Right cardiac atrium (tissue), 5 donors: ENCODE measurements around the gene RCAN2. TPM values are rescaled to one million over a fixed set of nuclear protein-coding genes. Genes with fewer than 3 reads are reported as not detected.

Experiments used
- ATAC-seq, 2 donors: fragments of 200-7000 bp; cut with Tn5 transposase; one replicate each; pipeline versions ENCODE4 v1.8.0 to v1.9.1; 2020; ENCODE audit warnings: moderate library complexity in 2 of 2, mild to moderate bottlenecking in 1 of 2
- DNase-seq, 3 donors: peaks; one replicate each; pipeline ENCODE4 v3.0.0-alpha.2; 2020
- H3K27ac ChIP-seq: one replicate; pipeline ENCODE4 v1.5.1; 2013; ENCODE audit warnings: mild to moderate bottlenecking, low read length, control low read depth, moderate library complexity
- H3K27me3 ChIP-seq: one replicate; pipeline ENCODE4 v1.6.1; 2013; ENCODE audit not compliant: control insufficient read depth, insufficient read depth
- H3K4me1 ChIP-seq: one replicate; pipeline ENCODE4 v1.6.1; 2013; ENCODE audit warnings: low read length; ENCODE audit not compliant: control insufficient read depth, insufficient read depth
- H3K4me3 ChIP-seq: one replicate; pipeline ENCODE4 v1.5.1; 2013; ENCODE audit warnings: low read length, control low read depth
- H3K9me3 ChIP-seq: one replicate; pipeline ENCODE4 v1.6.1; 2013; ENCODE audit warnings: low read length; ENCODE audit not compliant: control insufficient read depth
- WGBS: extraction: QIAGEN DNeasy Blood & Tissue Kit; methylation state at CpG from one replicate; pipeline ENCODE4 v1.1.7; 2013; 5-methylcytosine and 5-hydroxymethylcytosine counted together
- intact Hi-C, 4 donors: fragments of 100-400 bp; cut with DNase I; formaldehyde crosslinking; loops; one replicate each; pipeline versions ENCODE4 v1.11.0 to v1.14.0; 2022 to 2023
- polyA plus RNA-seq: library from polyadenylated mRNA; stranded (reverse); fragments of 200-250 nt; gene quantifications from one replicate; pipeline ENCODE4 v1.2.3, GENCODE V29; 2013
- total RNA-seq, 4 donors: library from RNA; stranded (reverse); fragmentation: NEBNext Ultra II Directional; extraction: Animal tissue kit (Norgen Biotek cat#: 25700); gene quantifications; one replicate each; pipeline ENCODE4 v1.2.1, GENCODE V29; 2021
- donor health status: healthy with polysubstance abuse.
- donor health status: DM: no; HTN: yes; CAD: no.
- donor health status: DM: no; HTN: no; CAD: no.
- donor health status: DM: no; HTN: yes; CAD: no; lungs with severe emphysema.
- donor health status: DM: yes; HTN: yes; CAD: no.

RCAN2 gene
- total and polyA plus RNA-seq, 5 donors = 82.9 to 184 (median 127) TPM

DNA sequence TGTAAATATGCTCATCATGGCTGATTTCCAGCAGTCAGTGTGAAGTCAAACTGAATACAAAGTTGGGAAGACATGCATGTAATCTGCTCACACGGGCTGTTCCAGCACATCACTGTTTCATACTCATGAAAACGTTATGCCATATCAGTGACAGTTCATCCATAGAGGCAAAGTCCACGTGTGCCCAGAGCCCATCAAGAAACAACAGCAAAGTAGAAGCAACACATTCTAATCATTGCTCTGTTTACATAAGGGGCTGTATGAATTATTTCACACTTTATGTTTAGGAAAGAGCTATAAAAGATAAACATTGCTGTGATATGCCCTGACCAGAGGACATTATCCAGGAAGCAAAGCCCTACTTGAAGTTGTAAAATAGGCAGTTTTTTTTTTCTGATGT is 163.5 kb downstream of the RCAN2 start:
- intact Hi-C loops = no loop called here
- H3K27me3 ChIP-seq = no peaks in the 10 kb centered on the region
- ATAC-seq = no peak
- H3K27ac ChIP-seq = no peak overlapping the region
- DNase-seq = no peak
- peaks cover 3% of the 10 kb centered on the region for H3K4me1 ChIP-seq
- WGBS = 29% methylated on average over 3 of the region's 3 CpGs
- H3K9me3 ChIP-seq = no peaks in the 10 kb centered on the region
- H3K4me3 ChIP-seq = no peak overlapping the region

DNA sequence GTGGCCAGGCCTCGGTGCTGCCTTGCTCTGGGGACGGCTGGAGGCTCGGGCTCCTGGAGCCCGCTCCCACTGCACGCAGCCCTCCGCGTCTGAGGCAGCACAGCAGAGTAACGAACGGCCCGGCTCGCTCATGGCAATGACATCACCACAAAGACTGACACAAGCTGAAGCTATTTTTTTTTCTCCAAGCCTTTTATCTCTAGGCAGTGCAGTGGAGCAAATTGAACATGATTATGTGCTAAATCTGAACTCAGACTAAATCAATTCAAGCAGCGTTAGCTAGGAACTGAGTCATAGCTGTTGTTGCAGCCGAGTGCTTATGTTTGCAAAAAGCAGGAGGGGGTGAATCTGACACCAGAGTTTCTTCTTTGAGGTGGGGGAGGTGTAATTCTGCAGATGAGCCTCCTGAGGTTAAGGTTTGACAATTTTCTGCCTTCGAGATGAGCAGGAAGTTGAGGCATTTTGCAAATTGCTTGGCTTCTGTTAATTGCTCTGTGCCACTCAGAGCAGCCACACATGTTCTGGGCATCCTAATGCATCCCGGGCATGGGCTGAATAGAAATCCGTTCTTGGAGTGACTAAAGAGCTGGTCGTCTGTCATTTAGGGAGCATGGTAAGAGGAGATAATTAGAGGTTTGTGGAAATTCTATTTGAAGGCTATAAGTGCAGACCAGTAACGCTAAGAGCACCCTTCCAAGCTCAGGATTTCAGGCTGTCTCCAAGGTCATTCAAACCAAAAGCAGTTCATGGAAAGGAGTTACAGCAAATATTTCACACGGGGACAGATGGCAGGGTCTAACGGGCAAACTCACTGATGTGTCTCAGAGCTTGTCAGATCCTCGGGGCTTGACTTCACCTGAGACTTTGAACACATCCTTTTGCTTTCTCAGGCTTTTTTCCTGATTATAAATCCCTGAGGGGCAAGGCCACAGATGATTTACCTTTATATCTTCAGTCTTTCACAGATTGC is 165.4 kb downstream of the RCAN2 start:
- Histone ChIP-seq H3K27me3 (no peaks in the 10 kb centered on the region), H3K9me3 (no peaks in the 10 kb centered on the region), H3K27ac (no peak overlapping the region), H3K4me3 (no peak overlapping the region), H3K4me1 (peaks cover 5% of the 10 kb centered on the region)
- intact Hi-C loops = no loop called here
- DNase-seq (peak; percentile 28 to 67 (median 60)), ATAC-seq (peak; percentile 56 to 61)
- WGBS = 55% methylated on average over 21 of the region's 21 CpGs

- H3K4me3 ChIP-seq = no peak overlapping the region
- no peaks in the 10 kb centered on the region for H3K9me3 ChIP-seq
- whole genome bisulfite sequencing = 94% methylated on average over 2 of the region's 2 CpGs
- DNase-seq (no peak), ATAC-seq (no peak)
- no peak overlapping the region for H3K27ac ChIP-seq
- intact Hi-C loops = no loop called here
- H3K4me1 ChIP-seq = peaks cover 5% of the 10 kb centered on the region
- no peaks in the 10 kb centered on the region for H3K27me3 ChIP-seq
Observed at GRCh38 chr6:46324706-46325105, 166.5 kb downstream of the RCAN2 start.

DNA sequence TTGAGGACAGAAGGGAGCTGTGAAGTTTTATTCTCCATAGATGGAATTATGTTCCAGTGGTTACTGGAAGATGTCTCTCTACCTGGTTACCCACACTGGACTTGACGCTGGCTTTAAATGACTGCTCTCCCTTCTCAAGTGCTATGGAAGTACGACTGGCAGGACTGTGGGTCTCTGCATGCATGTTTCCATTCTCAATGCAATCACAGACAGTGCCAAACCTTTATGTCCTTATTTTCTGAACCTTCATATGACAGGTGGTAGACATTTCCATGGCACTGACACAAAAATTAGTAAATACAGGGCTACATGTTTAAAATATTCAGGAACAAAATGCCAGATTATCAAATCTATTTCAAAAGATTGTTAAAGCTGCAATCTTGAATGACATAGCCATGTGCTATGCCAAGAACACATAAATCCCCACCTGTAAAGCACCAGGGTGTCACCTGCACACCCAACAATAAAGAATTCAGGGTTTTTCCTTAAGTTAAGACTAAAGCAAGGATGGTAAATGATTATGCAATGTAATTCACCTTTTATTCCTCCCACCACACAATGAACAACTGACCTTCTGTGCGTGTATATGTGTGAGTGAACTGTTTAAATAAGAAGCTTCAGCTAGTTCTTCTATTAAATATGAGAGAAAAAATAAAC is 167.2 kb downstream of the RCAN2 start:
- Histone ChIP-seq H3K27me3 (no peaks in the 10 kb centered on the region), H3K4me1 (peaks cover 5% of the 10 kb centered on the region), H3K4me3 (no peak overlapping the region), H3K9me3 (no peaks in the 10 kb centered on the region), H3K27ac (no peak overlapping the region)
- intact Hi-C loops = no loop called here
- ATAC-seq = no peak
- WGBS = 89% methylated on average over 3 of the region's 3 CpGs
- DNase-seq = no peak

DNA sequence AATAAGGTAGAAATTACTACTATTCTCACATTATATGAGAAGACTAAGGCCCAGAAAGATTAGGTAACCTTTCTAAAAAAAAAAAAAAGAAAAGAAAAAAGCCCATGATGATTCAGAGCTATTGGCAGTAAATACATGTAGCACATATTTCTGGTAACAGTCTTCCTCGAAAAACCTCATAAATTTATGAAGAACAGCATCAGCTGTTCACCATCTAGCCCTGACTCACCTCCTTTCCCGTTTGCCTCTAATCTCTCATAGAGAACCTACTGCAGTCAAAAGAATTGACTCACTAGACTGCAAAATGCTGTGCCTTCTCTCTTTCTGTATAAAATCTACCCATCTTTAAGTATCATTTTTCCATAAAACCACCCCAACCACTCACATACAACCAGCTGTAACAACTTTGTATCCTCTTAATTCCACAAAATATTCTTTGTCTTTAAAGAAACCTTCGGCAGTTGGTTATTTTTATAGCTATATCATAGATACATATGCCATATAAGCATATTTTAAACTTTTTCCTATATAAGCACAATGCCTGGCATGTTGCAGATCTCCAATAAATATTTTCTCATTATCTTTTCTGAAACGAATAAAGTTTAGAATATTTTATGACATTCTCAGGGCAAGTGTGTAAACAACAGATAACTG is 167.8 kb downstream of the RCAN2 start:
- intact Hi-C loops = no loop called here
- Histone ChIP-seq H3K4me3 (no peak overlapping the region), H3K4me1 (peaks cover 5% of the 10 kb centered on the region), H3K27me3 (no peaks in the 10 kb centered on the region), H3K27ac (no peak overlapping the region), H3K9me3 (no peaks in the 10 kb centered on the region)
- 60% methylated on average over 4 of the region's 4 CpGs for WGBS
- ATAC-seq = peak; percentile 53 to 76
- DNase-seq = no peak

GRCh38 chr6:46320505-46320904 is 170.7 kb downstream of the RCAN2 start:
- peaks cover 4% of the 10 kb centered on the region for H3K4me1 ChIP-seq
- intact Hi-C loops = no loop called here
- no peak overlapping the region for H3K27ac ChIP-seq
- DNase-seq (no peak), ATAC-seq (no peak)
- no peaks in the 10 kb centered on the region for H3K9me3 ChIP-seq
- WGBS = 78% methylated on average over 2 of the region's 2 CpGs
- H3K4me3 ChIP-seq = no peak overlapping the region
- H3K27me3 ChIP-seq = no peaks in the 10 kb centered on the region

DNA sequence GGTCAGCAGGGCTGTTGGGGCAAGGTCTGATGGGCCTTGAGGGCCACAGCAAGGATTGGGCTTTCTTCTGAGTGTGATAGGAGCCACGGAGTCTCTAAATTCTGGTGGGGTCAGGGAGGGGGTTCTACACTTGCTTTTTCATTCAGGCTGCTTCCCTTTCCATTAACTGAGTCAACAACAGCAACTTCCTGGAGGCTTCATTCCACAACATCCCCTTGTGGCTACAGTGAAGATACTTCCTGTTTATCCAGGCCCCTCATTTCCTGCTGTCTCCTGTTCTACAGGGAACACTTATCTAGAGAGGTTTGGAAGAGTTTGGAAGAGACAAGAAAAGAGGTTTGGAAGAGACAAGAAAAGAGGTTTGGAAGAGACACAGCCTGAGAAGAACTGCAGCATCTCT is 175.7 kb downstream of the RCAN2 start:
- ATAC-seq (peak in 1 of 2 donors; percentile 18), DNase-seq (no peak)
- Histone ChIP-seq H3K4me3 (no peak overlapping the region), H3K4me1 (no peaks in the 10 kb centered on the region), H3K27me3 (no peaks in the 10 kb centered on the region), H3K9me3 (no peaks in the 10 kb centered on the region), H3K27ac (no peak overlapping the region)
- 46% methylated on average over 1 of the region's 1 CpG for WGBS
- intact Hi-C loops = no loop called here

GRCh38 chr6:46312654-46313053 is 178.6 kb downstream of the RCAN2 start:
- DNase-seq (peak in 2 of 3 donors; percentile 36 to 46), ATAC-seq (peak; percentile 65 to 79)
- intact Hi-C loops = no loop called here
- H3K4me3 ChIP-seq = no peak overlapping the region
- H3K9me3 ChIP-seq = no peaks in the 10 kb centered on the region
- H3K27me3 ChIP-seq = no peaks in the 10 kb centered on the region
- 76% methylated on average over 3 of the region's 3 CpGs for WGBS
- H3K27ac ChIP-seq = no peak overlapping the region
- no peaks in the 10 kb centered on the region for H3K4me1 ChIP-seq

GRCh38 chr6:46310196-46310595 is 181.1 kb downstream of the RCAN2 start:
- WGBS = 71% methylated on average over 1 of the region's 1 CpG
- H3K27ac ChIP-seq = no peak overlapping the region

DNA sequence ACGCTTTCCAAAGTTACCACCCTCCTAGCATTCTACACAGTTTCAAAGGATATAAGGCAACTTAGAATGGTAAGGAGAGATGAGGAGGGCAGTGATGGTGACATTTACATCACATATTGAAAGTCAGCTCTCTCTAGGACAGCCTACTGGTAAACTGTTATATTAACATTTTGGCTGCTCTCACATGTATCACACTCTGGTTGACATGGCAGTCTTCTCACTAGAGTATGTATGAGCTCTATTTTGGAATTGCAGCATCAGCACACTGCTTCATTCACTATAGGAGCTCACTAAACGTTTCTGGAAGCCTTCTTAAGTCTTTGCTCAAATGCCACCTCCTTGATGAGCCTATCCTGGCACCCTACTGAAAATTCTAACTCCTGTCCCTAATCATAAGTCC is 184.8 kb downstream of the RCAN2 start:
- H3K27me3 ChIP-seq = no peaks in the 10 kb centered on the region
- no peak overlapping the region for H3K27ac ChIP-seq
- no peak overlapping the region for H3K4me3 ChIP-seq
- no peaks in the 10 kb centered on the region for H3K9me3 ChIP-seq
- ATAC-seq (peak; percentile 59 to 67), DNase-seq (no peak)
- peaks cover 7% of the 10 kb centered on the region for H3K4me1 ChIP-seq
- intact Hi-C loops = no loop called here
- 59% methylated on average over 2 of the region's 2 CpGs for WGBS

More at GRCh38 chr6:46310196-46310595, 181.1 kb downstream of the RCAN2 start:
- Histone ChIP-seq H3K4me3 (no peak overlapping the region), H3K4me1 (peaks cover 4% of the 10 kb centered on the region), H3K27me3 (no peaks in the 10 kb centered on the region), H3K9me3 (no peaks in the 10 kb centered on the region)
- intact Hi-C loops = no loop called here
- no peak for DNase-seq
- no peak for ATAC-seq

DNA sequence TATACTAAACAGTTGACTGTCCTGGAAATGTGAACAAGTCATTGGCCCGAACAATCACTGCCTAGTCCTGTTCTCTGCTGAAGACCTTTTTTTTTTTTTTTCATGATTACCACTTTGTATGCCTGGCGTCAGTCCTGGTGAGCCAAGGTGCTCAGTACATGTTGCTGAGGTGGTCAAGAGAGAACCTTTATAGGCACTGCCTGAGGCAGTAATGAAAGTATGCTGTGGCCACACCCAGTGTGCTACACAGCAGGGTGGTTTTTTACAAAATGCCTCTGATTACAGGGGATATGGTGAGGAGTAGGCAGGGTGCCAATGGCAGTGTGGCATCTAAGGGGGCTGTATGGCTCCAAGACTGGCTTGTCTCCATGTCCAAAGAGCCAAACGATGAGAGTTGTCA is 185.4 kb downstream of the RCAN2 start:
- intact Hi-C loops = no loop called here
- Histone ChIP-seq H3K27ac (no peak overlapping the region), H3K9me3 (no peaks in the 10 kb centered on the region), H3K27me3 (no peaks in the 10 kb centered on the region), H3K4me1 (peaks cover 9% of the 10 kb centered on the region), H3K4me3 (no peak overlapping the region)
- DNase-seq = no peak
- peak in 1 of 2 donors; percentile 26 for ATAC-seq
- WGBS = 81% methylated on average over 3 of the region's 3 CpGs
